ENCODE measurements around the gene BCL2. TPM values are rescaled to one million over a fixed set of nuclear protein-coding genes. Genes with fewer than 3 reads are reported as not detected.

BCL2 gene
- total and polyA plus RNA-seq, 9 of the 15 experiments (the other 6 are each of a cell fraction or from before 2014, with no cell fraction given) = 0.10 to 1.1 (median 0.65) TPM

DNA sequence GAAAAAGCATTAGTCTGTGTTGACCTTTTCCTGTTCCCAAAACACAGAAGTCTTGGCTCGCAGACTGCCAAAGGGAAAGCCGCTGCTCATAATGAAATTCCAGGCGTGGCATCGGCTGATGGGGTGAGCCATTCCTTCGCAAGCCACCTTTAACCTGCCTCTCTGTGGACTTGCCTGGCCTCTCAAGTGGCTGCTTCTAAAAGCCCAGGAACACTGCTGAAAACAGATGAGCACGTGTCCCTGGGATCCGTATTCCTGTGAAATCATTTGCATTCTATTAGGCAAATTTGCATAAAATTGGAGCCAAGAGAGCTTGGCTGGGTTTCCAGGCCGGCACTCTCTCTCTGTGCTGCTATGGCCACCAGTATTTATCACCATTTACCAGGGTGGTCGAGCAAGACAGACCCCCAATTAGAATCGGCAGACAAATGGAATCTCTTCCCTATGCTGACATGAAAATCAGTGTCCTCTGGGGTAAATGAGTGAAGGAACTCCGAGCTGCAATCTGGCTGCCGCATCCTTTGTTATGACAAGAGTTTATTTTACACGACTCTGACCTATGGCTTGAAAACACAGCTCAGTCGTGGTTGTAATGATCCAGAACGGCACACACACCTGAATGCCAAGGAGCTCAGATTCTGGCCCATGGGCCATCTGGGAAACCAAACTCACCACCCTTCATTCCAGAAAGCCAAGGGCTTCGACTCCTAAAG lies 21.7 kb downstream of the BCL2 start (continued):
- TF ChIP-seq, protein P1, sequence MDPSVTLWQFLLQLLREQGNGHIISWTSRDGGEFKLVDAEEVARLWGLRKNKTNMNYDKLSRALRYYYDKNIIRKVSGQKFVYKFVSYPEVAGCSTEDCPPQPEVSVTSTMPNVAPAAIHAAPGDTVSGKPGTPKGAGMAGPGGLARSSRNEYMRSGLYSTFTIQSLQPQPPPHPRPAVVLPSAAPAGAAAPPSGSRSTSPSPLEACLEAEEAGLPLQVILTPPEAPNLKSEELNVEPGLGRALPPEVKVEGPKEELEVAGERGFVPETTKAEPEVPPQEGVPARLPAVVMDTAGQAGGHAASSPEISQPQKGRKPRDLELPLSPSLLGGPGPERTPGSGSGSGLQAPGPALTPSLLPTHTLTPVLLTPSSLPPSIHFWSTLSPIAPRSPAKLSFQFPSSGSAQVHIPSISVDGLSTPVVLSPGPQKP (CRISPR knock-in tag; IDR thresholded peaks at IDR 0.05) = no peak
- TF ChIP-seq, protein P2, sequence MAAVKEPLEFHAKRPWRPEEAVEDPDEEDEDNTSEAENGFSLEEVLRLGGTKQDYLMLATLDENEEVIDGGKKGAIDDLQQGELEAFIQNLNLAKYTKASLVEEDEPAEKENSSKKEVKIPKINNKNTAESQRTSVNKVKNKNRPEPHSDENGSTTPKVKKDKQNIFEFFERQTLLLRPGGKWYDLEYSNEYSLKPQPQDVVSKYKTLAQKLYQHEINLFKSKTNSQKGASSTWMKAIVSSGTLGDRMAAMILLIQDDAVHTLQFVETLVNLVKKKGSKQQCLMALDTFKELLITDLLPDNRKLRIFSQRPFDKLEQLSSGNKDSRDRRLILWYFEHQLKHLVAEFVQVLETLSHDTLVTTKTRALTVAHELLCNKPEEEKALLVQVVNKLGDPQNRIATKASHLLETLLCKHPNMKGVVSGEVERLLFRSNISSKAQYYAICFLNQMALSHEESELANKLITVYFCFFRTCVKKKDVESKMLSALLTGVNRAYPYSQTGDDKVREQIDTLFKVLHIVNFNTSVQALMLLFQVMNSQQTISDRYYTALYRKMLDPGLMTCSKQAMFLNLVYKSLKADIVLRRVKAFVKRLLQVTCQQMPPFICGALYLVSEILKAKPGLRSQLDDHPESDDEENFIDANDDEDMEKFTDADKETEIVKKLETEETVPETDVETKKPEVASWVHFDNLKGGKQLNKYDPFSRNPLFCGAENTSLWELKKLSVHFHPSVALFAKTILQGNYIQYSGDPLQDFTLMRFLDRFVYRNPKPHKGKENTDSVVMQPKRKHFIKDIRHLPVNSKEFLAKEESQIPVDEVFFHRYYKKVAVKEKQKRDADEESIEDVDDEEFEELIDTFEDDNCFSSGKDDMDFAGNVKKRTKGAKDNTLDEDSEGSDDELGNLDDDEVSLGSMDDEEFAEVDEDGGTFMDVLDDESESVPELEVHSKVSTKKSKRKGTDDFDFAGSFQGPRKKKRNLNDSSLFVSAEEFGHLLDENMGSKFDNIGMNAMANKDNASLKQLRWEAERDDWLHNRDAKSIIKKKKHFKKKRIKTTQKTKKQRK (IDR thresholded peaks at IDR 0.05; ENCODE audit: borderline replicate concordance, low read depth, low read length) = no peak

DNA sequence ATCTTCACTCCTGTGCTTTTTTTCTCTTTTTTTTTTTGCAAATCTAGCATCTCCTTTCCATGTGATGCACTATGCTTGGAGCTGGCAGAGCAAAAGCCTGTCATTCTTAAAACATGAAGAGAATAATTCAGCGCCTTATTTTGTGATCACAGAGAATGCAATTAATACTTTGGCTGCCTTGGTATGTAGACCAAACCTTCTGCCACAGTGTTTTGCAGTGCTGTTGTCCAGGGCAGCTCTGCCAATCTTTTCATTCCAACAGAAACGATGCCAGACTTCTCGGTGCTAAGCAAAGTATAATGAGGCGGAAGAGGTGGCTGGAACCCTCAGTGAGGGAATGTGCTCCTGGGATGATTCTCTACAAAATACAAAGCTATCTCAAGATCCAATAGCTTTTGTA lies 25.6 kb downstream of the BCL2 start:
- H3K4me2 ChIP-seq (ENCODE audit: insufficient read depth, low read length) = no peak overlapping the region
- CTCF ChIA-PET (ENCODE audit: low intra/inter-chr PET ratio) = interaction anchor here (0.6 kb wide), 1 partner anchor 49 kb away, joined by 3 read pairs; no protein-coding TSS in a partner anchor
- POLR2A ChIA-PET = no interaction called here

More for the DNA sequence above, 25.6 kb downstream of the BCL2 start:
- H3K36me3 ChIP-seq (ENCODE audit: control insufficient read depth, insufficient read depth, low read length) = no peaks in the 10 kb centered on the region
- no peaks in the 10 kb centered on the region for H3K4me1 ChIP-seq (replicated peaks in 1 of 2; ENCODE audit: control insufficient read depth in 2 of 2, insufficient read depth in 2 of 2, low read length in 2 of 2)
- H3K27ac ChIP-seq (ENCODE audit: extremely low read depth, low read depth, low read length) = no peak overlapping the region
- intact Hi-C loops (cut with micrococcal nuclease) (no loop called here), in situ Hi-C loops (cut with MboI) (no loop called here)
- no peak for ATAC-seq
- peaks cover 0 to 11% of the 10 kb centered on the region in 2 experiments; a peak in 2 of 5 replicates for H3K27me3 ChIP-seq (ENCODE audit: control insufficient read depth in 2 of 2, insufficient read depth in 2 of 2, low read length in 2 of 2)
- no peak overlapping the region for H3K9ac ChIP-seq (ENCODE audit: insufficient read depth in 1 of 2, low read depth in 2 of 2, low read length in 2 of 2)
- no peak overlapping the region for H2AFZ ChIP-seq (ENCODE audit: low read depth, low read length)
- BruUV-seq (replicated peaks) = no TSS peak
- DNase-seq (ENCODE audit: extremely low read depth in 1 of 4, low spot score in 3 of 4) = no peak
- WGBS (ENCODE audit: insufficient coverage, low coverage, missing lambda C conversion rate) = 0% methylated on average over 3 of the region's 4 CpGs
- TF ChIP-seq STAG1 (CRISPR knock-in tag; IDR thresholded peaks at IDR 0.05; ENCODE audit: borderline replicate concordance) = no peak
- TF ChIP-seq ZNF583 (CRISPR knock-in tag; IDR thresholded peaks at IDR 0.05) = no peak
- TF ChIP-seq MAFG (tag; conservative IDR thresholded peaks at IDR 0.05) = no peak
- TF ChIP-seq ZNF311 (CRISPR knock-in tag; IDR thresholded peaks at IDR 0.05) = no peak
- TF ChIP-seq, protein P3, sequence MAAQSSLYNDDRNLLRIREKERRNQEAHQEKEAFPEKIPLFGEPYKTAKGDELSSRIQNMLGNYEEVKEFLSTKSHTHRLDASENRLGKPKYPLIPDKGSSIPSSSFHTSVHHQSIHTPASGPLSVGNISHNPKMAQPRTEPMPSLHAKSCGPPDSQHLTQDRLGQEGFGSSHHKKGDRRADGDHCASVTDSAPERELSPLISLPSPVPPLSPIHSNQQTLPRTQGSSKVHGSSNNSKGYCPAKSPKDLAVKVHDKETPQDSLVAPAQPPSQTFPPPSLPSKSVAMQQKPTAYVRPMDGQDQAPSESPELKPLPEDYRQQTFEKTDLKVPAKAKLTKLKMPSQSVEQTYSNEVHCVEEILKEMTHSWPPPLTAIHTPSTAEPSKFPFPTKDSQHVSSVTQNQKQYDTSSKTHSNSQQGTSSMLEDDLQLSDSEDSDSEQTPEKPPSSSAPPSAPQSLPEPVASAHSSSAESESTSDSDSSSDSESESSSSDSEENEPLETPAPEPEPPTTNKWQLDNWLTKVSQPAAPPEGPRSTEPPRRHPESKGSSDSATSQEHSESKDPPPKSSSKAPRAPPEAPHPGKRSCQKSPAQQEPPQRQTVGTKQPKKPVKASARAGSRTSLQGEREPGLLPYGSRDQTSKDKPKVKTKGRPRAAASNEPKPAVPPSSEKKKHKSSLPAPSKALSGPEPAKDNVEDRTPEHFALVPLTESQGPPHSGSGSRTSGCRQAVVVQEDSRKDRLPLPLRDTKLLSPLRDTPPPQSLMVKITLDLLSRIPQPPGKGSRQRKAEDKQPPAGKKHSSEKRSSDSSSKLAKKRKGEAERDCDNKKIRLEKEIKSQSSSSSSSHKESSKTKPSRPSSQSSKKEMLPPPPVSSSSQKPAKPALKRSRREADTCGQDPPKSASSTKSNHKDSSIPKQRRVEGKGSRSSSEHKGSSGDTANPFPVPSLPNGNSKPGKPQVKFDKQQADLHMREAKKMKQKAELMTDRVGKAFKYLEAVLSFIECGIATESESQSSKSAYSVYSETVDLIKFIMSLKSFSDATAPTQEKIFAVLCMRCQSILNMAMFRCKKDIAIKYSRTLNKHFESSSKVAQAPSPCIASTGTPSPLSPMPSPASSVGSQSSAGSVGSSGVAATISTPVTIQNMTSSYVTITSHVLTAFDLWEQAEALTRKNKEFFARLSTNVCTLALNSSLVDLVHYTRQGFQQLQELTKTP (IDR thresholded peaks at IDR 0.05; ENCODE audit: low read depth in 1 of 2, partially characterized antibody in 2 of 2) = no peak
- TF ChIP-seq ZNF347 (CRISPR knock-in tag; IDR thresholded peaks at IDR 0.05; ENCODE audit: low read depth) = no peak
- no peaks in the 10 kb centered on the region for H3K79me2 ChIP-seq (ENCODE audit: control insufficient read depth, insufficient read depth, low read length)
- H4K20me1 ChIP-seq (replicated peaks; ENCODE audit: control insufficient read depth, insufficient read depth, low read length) = no peaks in the 10 kb centered on the region
- H3K9me3 ChIP-seq (replicated peaks; ENCODE audit: control insufficient read depth, insufficient read depth, low read depth, low read length) = no peaks in the 10 kb centered on the region
- no peak for FAIRE-seq
- no peak overlapping the region for H3K4me3 ChIP-seq
- H3K9me1 ChIP-seq (ENCODE audit: control insufficient read depth, insufficient read depth, low read length) = no peaks in the 10 kb centered on the region

Data from K562 (cell line).